Adrenal gland (tissue), 5 donors: ENCODE measurements around the gene SLC44A4.

ENCODE experiments used
- CTCF ChIP-seq, 6 experiments: fragments of 450-650 bp in 4 of 6; fragments of 200-600 bp in 2 of 6; sonication (generic) in 1 of 6; IDR thresholded peaks; 1 replicate in 5 of 6; 2 replicates in 1 of 6; pipeline versions ENCODE4 v1.5.1 to v1.8.0; 2016 to 2021; ENCODE audit warnings: antibody characterized with exemption in 6 of 6, mild to moderate bottlenecking in 2 of 6, moderate library complexity in 1 of 6
- POLR2A ChIP-seq, 2 donors: fragments of 450-650 bp; IDR thresholded peaks; one replicate each; pipeline ENCODE4 v1.6.1; 2017; ENCODE audit warnings: antibody characterized with exemption in 2 of 2, mild to moderate bottlenecking in 2 of 2, moderate library complexity in 1 of 2
- donor health status: DM: no; HTN: no; CAD: no.

DNA sequence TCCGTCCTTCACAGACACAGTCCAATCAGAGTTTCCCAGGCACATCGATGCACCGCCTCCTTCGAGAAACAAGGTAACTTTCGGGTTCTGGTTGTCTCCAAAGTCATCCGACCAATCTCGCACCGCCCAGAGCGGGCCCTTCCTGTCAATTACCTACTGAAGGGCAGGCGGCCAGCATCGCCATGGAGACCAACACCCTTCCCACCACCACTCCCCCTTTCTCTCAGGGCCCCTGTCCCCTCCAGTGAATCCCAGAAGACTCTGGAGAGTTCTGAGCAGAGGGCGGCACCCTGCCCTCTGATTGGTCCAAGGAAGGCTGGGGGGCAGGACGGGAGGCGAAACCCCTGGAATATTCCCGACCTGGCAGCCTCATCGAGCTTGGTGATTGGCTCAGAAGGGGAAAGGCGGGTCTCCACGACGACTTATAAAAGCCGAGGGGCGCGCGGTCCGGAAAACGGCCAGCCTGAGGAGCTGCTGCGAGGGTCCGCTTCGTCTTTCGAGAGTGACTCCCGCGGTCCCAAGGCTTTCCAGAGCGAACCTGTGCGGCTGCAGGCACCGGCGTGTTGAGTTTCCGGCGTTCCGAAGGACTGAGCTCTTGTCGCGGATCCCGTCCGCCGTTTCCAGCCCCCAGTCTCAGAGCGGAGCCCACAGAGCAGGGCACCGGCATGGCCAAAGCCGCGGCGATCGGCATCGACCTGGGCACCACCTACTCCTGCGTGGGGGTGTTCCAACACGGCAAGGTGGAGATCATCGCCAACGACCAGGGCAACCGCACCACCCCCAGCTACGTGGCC is 51.3 kb downstream of the SLC44A4 start, which contains the start of gene HSPA1B:
- TF ChIP-seq CTCF (IDR thresholded peaks at IDR 0.05) (peak in 1 of 6 experiments; percentile 22), POLR2A (IDR thresholded peaks at IDR 0.05) (peak; percentile 100)
